ES-I3 (cell line): ENCODE measurements around the gene CAPNS2.

Source experiments
- H3K36me3 ChIP-seq: 2 replicates; pipeline ENCODE4 v1.6.1; 2013; ENCODE audit warnings: mild to moderate bottlenecking, low read length, control low read depth, moderate library complexity; ENCODE audit not compliant: insufficient read depth
- H3K4me1 ChIP-seq: 2 replicates; pipeline ENCODE4 v1.6.1; 2013; ENCODE audit warnings: mild to moderate bottlenecking, control low read depth, low read length; ENCODE audit not compliant: insufficient read depth
- H3K9ac ChIP-seq: 2 replicates; pipeline ENCODE4 v1.6.1; 2013; ENCODE audit warnings: low read depth, mild to moderate bottlenecking, low read length, moderate library complexity
- H3K9me3 ChIP-seq: 2 replicates; pipeline ENCODE4 v1.6.1; 2013; ENCODE audit warnings: mild to moderate bottlenecking, low read length, moderate library complexity; ENCODE audit not compliant: control insufficient read depth, insufficient read depth

The CAPNS2 gene

DNA sequence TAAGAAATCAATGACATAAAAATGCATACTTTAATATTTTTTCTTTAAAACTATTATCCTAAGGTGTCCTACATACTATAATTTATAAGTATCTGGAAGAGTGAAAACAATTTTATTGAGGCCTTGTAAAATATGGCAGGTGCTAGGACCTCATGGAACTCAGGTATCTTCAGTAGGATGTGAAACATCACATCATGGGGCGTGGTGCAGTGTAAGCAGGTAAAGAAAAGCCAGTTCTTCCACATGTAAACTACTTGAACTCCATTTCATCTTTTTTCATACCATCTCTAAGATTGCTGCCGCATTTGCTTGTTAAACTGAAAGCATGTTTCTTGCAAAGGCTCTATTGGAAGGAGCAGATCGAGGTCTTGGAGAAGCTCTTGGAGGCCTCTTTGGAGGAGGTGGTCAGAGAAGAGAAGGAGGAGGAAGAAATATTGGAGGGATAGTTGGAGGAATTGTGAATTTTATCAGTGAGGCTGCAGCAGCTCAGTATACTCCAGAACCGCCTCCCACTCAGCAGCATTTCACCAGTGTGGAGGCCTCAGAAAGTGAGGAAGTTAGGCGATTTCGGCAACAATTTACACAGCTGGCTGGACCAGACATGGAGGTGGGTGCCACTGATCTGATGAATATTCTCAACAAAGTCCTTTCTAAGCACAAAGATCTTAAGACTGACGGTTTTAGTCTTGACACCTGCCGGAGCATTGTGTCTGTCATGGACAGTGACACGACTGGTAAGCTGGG, at the start of gene CAPNS2:
Gene CAPNS2 (plus strand): TSS at position 253 of the 744 bp plus-strand sequence. CDS start 73 bp downstream, at position 326.
- no peak within 1 kb of the TSS for H3K9ac ChIP-seq
- no peaks in the 10 kb centered on the region for H3K36me3 ChIP-seq
- H3K9me3 ChIP-seq = no peaks in the 10 kb centered on the region
- no peaks in the 10 kb centered on the region for H3K4me1 ChIP-seq

DNA sequence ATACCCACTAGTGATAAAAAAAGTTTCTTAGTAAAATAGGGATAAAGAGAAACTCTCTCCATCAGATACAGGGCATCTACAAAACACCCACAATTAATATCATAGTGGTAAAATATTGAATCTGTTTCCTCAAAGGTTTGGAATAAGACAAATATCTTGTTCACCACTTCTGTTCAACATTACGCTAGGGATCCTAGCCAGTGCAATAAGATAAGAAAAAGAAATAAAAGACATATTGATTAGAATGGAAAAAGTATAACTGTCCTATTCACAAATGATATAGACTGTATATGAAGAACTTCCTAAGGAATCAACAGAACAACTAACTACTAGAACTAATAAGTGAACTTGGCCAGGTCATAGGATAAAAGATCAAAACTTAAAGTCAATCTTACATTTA, 44.7 kb upstream of the CAPNS2 start:
- H3K36me3 ChIP-seq = no peaks in the 10 kb centered on the region
- no peaks in the 10 kb centered on the region for H3K4me1 ChIP-seq
- peaks cover 3% of the 10 kb centered on the region; the same call in 1 of the 2 replicates for H3K9me3 ChIP-seq
- no peak overlapping the region for H3K9ac ChIP-seq

DNA sequence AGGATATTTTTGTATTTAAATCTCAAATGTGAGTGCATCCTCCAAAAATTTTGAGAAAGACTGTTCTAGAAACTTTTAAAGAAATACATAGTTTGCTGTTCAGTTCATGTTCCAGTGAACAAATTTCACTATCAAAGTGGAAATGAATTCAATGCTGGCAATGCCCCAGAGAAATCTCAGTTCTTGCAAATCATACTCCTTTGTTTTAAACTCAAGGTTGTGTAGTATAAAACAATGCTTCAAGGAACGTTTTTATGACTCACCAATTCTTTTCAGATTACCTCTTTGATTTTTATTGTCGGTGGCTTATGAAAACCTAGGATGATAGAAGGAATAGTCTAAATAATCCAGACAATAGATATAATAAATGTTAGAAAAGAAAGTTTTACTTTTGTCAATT, 40.0 kb upstream of the CAPNS2 start:
- Histone ChIP-seq H3K36me3 (no peaks in the 10 kb centered on the region), H3K9ac (no peak overlapping the region), H3K9me3 (no peaks in the 10 kb centered on the region), H3K4me1 (no peaks in the 10 kb centered on the region)

DNA sequence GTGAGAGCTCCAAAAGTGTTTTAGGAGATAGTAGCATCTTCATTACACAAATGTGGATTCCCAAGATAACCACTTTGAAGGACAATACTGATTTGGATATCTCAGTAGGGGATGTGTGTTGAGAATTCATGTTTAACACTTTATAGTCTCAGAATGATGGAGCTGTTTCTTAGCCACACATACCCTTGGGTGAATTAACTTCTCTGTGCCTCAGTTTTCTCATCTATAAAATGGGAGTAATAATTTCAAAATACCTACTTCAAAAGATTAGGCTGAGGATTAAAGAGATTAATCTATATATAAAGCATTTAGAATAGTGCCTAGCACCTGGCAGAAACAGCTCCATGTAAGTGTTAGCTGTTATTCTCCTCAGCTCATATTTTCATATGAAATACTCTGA, 38.6 kb upstream of the CAPNS2 start:
- Histone ChIP-seq H3K9me3 (no peaks in the 10 kb centered on the region), H3K9ac (no peak overlapping the region), H3K4me1 (no peaks in the 10 kb centered on the region), H3K36me3 (no peaks in the 10 kb centered on the region)

DNA sequence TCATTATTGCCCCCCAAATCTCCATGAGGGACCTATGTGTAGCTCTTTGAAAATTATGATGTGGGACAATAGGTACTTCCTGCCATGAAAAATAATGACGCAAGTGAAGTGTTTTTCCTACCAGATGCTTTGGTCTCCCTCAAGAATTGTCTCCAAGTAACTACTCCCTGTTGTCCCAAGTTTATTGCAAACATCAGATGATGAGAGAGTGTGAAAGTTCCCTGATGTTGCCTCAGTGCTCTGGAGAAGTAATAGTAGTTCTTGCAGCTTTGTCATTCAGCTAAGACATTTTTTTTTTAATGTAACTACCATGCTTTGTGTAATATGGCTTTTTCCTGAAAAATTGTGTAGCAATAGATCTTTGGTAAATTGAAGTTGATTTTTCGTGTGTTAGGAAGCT, 37.5 kb upstream of the CAPNS2 start:
- Histone ChIP-seq H3K9ac (no peak overlapping the region), H3K36me3 (no peaks in the 10 kb centered on the region), H3K9me3 (no peaks in the 10 kb centered on the region), H3K4me1 (no peaks in the 10 kb centered on the region)

DNA sequence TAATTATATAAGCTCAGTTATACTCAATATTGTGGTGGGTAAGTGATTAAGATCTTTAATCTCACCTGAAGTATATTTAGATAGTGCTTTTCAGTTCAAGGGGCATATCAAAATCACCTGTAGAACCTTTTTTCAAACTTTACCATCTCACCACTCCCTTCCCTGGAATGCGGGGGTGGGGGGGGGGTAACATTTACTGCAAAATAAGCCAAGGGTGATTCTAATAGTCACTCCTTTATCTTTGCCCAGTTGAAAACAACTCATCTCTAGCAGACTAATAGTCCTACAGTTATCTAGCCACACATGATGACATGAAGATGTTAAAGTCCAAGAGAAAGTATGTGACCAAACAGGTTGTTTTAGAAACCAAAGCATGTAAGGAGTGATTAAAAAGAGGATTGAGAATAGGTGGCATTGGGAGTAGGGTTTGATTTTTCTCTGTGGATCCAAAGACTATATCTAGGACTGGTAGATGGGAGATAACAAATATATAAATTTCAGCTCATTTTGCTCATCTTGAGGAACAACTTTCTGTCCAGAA, 36.1 kb upstream of the CAPNS2 start:
- no peaks in the 10 kb centered on the region for H3K4me1 ChIP-seq
- no peaks in the 10 kb centered on the region for H3K36me3 ChIP-seq
- H3K9ac ChIP-seq = no peak overlapping the region
- H3K9me3 ChIP-seq = no peaks in the 10 kb centered on the region

DNA sequence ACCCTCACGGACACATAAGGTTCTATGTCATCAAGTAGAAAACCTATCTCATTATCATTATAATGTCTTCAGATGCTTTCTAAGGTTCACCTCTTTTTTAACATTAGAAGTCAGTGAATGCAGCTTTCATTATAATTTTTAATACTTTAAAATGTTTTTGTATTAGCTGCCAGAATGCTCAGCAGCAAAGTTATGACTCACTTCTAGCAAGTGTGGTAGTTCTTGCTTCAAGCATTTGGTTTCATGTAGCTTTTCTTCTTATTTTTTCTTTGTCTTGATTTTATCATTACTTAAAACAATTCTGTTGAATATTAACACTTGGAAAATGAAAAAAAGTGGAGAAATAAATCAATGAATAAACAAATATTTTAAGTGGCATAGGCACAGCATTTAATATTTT, 34.3 kb upstream of the CAPNS2 start:
- H3K36me3 ChIP-seq = no peaks in the 10 kb centered on the region
- no peaks in the 10 kb centered on the region for H3K9me3 ChIP-seq
- H3K9ac ChIP-seq = no peak overlapping the region
- no peaks in the 10 kb centered on the region for H3K4me1 ChIP-seq

DNA sequence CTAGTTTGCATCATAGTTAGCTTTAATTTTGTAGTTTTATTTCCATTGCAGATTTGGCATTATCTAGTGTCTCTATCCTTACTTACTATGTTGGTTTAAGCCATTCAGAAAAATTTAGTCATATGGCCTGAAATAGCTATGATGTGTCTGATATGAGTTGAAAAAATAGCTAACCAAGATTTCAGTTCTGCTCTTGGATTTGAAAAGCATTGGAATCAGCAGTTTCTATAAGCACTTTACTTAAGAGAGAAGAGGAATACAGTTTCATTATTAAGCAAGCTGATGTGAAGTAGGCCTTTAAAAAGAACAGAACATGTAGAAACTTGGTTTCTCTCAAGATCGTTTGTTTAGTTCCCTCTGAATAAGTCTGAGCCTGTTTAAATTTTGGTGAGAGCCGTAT, 31.7 kb upstream of the CAPNS2 start:
- H3K9me3 ChIP-seq = no peaks in the 10 kb centered on the region
- no peaks in the 10 kb centered on the region for H3K36me3 ChIP-seq
- H3K9ac ChIP-seq = no peak overlapping the region
- no peaks in the 10 kb centered on the region for H3K4me1 ChIP-seq

DNA sequence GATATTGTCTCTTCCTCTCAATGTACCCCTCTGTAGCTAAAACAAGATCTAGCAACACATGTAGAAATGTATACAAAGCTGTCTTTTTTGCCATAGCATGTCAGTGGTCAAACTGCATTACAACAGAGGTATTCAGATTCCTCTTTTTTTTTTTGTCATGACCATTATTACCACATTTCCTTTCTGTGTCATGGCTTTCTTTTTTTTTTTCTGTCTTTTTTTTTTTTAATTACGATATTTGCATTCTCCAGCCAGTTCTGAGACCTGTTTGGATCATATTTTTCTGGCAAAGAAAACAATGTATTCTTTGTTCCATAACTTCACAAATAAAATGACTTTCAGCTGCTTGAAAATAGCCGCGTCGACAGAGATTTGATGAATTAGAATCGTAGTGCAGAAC, 27.4 kb upstream of the CAPNS2 start:
- Histone ChIP-seq H3K9me3 (no peaks in the 10 kb centered on the region), H3K4me1 (no peaks in the 10 kb centered on the region), H3K9ac (no peak overlapping the region), H3K36me3 (no peaks in the 10 kb centered on the region)

DNA sequence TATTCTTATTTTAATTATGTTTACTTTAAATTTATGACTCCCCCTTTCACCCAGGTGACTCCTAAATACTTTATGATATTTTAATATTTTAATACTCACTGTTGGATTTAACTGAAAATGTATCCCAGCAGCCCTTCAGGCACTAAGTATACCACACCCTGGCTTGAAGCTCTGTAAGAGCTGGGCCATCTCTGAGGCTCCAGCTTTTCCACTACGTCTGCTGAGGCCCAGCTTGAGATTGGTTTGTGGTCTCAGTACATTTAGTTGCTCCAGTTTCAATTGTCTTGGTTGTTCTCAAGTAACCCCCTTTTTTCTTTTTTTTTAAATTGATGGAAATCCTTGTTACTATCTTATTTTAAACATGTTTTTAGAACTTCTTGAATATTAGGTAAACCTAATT, 27.0 kb upstream of the CAPNS2 start:
- Histone ChIP-seq H3K4me1 (no peaks in the 10 kb centered on the region), H3K9ac (no peak overlapping the region), H3K9me3 (no peaks in the 10 kb centered on the region), H3K36me3 (no peaks in the 10 kb centered on the region)

DNA sequence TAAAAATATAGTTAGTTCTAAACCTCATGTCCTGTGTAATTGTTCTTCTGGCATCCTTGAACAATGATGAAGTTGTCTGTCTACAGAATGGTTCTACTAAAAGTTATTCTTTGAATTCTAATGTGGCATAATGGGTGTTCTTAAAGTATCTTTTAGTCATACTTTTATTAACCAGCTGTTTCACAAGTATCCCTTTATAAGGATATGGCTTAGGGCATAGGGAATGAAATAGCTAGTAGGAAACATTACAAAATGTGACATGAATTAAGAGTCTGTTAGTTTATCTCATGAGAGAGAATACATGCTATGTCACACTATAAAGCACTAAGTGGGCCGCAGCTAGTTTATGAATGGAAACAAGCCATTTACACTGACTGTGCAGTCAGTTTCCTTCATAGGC, 26.3 kb upstream of the CAPNS2 start:
- Histone ChIP-seq H3K9me3 (no peaks in the 10 kb centered on the region), H3K36me3 (no peaks in the 10 kb centered on the region), H3K4me1 (no peaks in the 10 kb centered on the region), H3K9ac (no peak overlapping the region)

DNA sequence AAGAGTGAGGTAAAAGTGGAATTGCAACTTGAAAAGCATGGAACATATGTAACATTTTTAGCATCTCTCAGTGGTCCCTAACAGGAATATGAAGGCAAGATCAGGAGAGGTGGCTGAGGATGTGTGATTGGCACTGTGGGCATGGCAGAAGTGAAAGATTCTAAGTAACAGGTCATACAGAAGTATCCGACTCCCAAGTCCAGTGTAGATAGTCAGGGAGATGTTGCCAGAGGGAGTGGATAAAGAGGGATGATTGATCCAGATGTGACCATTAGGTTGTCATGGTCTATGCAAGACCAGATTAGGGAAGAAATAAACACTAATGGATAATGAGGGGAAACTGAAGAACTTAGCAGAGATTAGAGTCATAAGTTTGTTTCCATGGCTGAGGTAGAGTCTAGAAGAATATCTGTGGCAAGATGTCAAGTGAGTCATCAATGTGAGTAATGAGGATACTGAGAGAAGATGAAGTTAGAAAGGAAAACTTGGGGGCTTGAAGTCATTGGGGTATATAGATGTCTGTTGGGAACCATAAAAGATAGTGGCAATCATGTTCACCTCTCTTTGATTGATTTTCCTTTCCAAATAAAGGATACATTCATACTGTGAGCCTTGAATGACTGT, 23.9 kb upstream of the CAPNS2 start:
- Histone ChIP-seq H3K9me3 (no peaks in the 10 kb centered on the region), H3K36me3 (no peaks in the 10 kb centered on the region), H3K9ac (no peak overlapping the region), H3K4me1 (no peaks in the 10 kb centered on the region)

DNA sequence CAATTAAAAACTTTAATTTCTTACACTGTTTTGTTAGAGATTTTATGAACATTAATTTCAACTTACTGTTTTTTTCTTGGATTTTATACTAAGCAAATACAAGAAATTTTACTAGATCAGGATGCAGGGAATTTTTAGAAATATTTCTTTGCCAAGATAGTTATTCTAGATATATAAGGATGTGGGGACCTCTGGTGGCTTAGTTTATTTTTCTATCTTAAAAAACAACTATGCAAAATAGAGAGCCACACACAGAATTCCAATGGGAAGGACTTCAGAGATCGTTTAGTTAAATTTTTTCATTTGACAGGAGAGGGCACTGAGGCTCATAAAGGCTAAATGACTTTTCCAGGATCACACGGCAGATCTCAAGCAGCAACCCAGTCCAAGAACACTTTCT, 23.0 kb upstream of the CAPNS2 start:
- H3K4me1 ChIP-seq = no peaks in the 10 kb centered on the region
- H3K36me3 ChIP-seq = no peaks in the 10 kb centered on the region
- H3K9ac ChIP-seq = no peak overlapping the region
- no peaks in the 10 kb centered on the region for H3K9me3 ChIP-seq

DNA sequence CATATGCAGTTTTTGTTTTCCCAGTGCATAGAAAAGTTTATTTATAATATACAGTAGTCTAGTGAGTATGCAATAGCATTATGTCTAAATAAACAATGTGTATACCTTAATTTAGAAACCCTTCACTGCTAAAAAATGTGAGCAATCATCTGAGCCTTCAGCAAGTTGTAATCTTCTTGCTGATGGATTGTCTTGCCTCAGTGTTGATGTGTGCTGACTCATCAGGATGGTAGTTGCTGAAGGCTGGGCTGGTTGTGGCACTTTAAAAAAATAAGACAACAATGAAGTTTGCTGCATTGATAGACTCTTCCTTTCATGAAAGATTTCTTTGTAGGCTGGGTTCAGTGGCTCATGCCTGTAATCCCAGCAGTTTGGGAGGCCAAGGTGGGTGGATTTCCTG, 13.9 kb upstream of the CAPNS2 start:
- H3K36me3 ChIP-seq = no peaks in the 10 kb centered on the region
- H3K4me1 ChIP-seq = no peaks in the 10 kb centered on the region
- no peak overlapping the region for H3K9ac ChIP-seq
- H3K9me3 ChIP-seq = 0 out of 2 replicates have a peak, but pooled peaks cover 2% of the 10 kb centered on the region

DNA sequence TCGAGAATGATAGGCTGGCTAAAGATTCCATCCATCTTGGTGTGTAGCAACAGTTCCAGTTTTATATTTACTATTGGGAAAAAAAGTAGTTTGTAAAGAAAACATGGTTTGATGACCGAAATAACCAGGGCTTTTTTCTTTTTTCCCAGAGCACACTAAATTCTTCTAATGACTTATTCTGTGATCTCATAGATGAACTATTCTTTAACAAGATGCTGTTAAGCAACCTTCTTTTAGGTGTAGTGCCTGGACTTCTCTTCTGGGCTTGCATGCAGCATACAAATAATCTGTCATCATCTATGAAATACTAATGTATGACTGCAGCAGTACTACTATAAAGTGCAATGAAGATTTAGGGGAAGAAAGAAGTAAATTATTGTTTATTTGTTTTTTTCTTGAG, 11.0 kb upstream of the CAPNS2 start:
- Histone ChIP-seq H3K9ac (no peak overlapping the region), H3K36me3 (no peaks in the 10 kb centered on the region), H3K4me1 (no peaks in the 10 kb centered on the region), H3K9me3 (0 out of 2 replicates have a peak, but pooled peaks cover 2% of the 10 kb centered on the region)
